GM13977 (cell line): ENCODE results near the gene CUL3.
"Not testable (repeated sequence)": the region's sequence is repeated elsewhere in the genome, so short reads cannot be mapped to it uniquely, and the experiment has no call there.

Source experiments
- DNase-seq: peaks from one replicate; pipeline ENCODE4 v3.0.0; 2012; ENCODE audit warnings: low spot score
- CTCF ChIP-seq: IDR thresholded peaks from 2 replicates; pipeline ENCODE4 v1.5.1; 2012; ENCODE audit warnings: mild to moderate bottlenecking, control low read depth; ENCODE audit not compliant: insufficient read depth; ENCODE audit errors: extremely low read depth, missing control alignments
- in situ Hi-C: fragments of 300-500 bp; cut with MboI; formaldehyde crosslinking; loops from one replicate; pipeline ENCODE4 v1.12.0; 2022; ENCODE audit warnings: low sequenced_read_pairs, low pct_unique_long_range_greater_than_20kb, mixed read lengths, inconsistent platforms; ENCODE audit not compliant: unreplicated experiment

CUL3 gene

GRCh38 chr2:224513991-224514390, 71.2 kb downstream of the CUL3 start:
- in situ Hi-C loops: no loop called here
- no peak for DNase-seq
- TF ChIP-seq CTCF: no peak

DNA sequence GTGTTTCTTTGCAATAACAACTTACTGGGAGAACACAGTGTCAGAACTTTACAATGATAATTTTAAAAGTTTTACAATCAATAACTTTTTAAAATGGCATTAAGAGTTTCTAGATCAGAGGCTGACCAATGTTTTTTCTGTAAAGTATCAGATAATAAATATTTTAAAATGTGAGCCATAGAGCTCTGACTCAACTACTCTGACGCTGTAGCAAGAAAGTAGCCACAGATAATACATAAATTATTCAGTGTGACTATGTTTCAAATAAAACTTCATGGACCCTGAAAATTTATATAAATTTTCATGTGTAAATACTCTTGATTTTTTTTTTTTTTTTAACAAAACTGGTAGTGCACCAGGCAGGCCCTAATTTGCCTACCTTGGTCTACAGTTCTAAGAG, 77.4 kb downstream of the CUL3 start:
- no peak for TF ChIP-seq CTCF
- in situ Hi-C loops: no loop called here
- no peak for DNase-seq

GRCh38 chr2:224506494-224506893, 78.7 kb downstream of the CUL3 start:
- no peak for DNase-seq
- no peak for TF ChIP-seq CTCF
- in situ Hi-C loops: no loop called here

- in situ Hi-C loops: no loop called here
- DNase-seq: no peak
- TF ChIP-seq CTCF: no peak
Measured at GRCh38 chr2:224498991-224499390, 86.2 kb downstream of the CUL3 start.

DNA sequence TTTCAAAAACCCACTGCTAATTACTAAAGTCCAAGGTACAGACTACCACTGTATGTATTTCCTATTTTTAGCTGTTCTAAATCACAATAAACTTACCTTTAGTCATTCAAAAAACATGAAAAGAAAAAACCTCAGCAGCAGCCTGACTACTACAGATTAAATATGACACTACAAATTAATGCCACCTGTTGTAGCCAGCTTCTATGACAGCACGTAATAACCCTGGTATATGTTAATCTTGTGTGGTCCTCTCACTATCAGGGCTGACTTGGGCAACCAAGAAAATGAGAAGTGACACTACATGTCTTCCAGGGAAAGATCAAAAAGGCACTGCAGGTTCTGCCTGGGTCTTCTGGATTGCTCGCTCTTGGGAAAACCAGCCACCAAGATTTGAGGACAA, 92.6 kb downstream of the CUL3 start:
- no peak for DNase-seq
- in situ Hi-C loops: no loop called here
- no peak for TF ChIP-seq CTCF

DNA sequence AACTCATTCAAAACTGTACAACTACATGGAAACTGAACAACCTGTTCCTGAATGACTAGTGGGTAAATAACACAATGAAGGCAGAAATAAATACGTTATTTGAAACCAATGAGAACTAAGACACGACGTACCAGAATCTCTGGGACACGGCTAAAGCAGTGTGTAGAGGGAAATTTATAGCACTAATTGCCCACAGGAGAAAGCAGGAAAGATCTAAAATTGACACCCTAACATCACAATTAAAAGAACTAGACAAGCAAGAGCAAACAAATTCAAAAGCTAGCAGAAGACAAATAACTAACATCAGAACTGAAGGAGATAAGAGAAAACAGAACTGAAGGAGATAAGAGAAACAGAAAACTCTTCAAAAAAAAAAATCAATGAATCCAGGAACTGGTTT, 97.2 kb downstream of the CUL3 start:
- in situ Hi-C loops, DNase-seq: not testable (repeated sequence)

DNA sequence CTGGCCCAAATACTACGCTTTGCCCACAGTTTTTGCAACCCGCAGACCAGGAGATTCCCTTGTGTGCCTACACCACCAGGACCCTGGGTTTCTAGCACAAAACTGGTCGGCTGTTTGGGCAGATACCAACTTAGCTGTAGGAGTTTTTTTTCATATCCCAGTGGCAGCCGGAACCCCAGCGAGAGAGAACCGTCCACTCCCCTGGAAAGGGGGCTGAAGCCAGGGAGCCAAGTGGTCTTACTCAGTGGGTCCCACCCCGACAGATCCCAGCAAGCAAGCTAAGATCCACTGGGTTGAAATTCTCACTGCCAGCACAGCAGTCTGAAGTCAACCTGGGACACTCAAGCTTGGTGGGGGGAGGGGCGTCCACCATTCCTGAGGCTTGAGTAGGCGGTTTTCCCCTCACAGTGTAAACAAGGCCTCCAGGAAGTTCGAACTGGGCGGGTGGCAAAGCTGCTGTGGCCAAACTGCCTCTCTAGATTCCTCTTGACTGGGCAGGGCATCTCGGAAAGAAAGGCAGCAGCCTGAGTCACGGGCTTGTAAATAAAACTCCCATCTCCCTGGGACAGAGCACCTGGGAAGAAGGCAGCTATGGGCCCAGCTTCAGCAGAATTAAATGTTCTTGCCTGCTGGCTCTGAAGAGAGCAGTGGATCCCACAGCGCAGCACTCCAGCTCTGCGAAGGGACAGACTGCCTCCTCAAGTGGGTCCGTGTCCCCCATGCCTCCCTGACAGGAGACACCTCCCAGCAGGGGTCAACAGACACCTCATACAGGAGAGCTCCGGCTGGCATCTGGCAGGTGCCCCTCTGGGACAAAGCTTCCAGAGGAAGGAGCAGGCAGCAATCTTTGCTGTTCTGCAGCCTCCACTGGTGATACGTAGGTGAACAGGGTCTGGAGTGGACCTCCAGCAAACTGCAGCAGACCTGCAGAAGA, 99.8 kb downstream of the CUL3 start:
- DNase-seq, in situ Hi-C loops: not testable (repeated sequence)
